DOHH2 (cell line): ENCODE measurements around the gene PDE4D.

Experiments
- H3F3A ChIP-seq: fragments of 200-600 bp; sonication (generic), shearing (Covaris generic); 2 replicates; pipeline ENCODE4 v1.6.0; 2016; ENCODE audit warnings: antibody characterized with exemption, mild to moderate bottlenecking; ENCODE audit not compliant: control insufficient read depth, insufficient read depth
- H3K27ac ChIP-seq: fragments of 200-600 bp; sonication (generic); 2 replicates; pipeline ENCODE4 v1.5.1; 2014; ENCODE audit warnings: low read depth, mild to moderate bottlenecking, low read length, moderate library complexity
- H3K27me3 ChIP-seq: fragments of 200-600 bp; sonication (generic); 2 replicates; pipeline ENCODE4 v1.6.1; 2014; ENCODE audit warnings: mild to moderate bottlenecking, low read length, mixed read lengths; ENCODE audit not compliant: control insufficient read depth
- H3K36me3 ChIP-seq: fragments of 200-600 bp; sonication (generic); 2 replicates; pipeline ENCODE4 v1.6.1; 2014; ENCODE audit warnings: mild to moderate bottlenecking, low read length, moderate library complexity, mixed read lengths; ENCODE audit not compliant: control insufficient read depth
- H3K4me1 ChIP-seq: fragments of 200-600 bp; sonication (generic); 2 replicates; pipeline ENCODE4 v1.6.1; 2014; ENCODE audit warnings: mild to moderate bottlenecking, low read length, mixed read lengths; ENCODE audit not compliant: control insufficient read depth
- H3K4me2 ChIP-seq: fragments of 200-600 bp; sonication (generic); 2 replicates; pipeline ENCODE4 v1.6.0; 2014; ENCODE audit warnings: mild to moderate bottlenecking, low read length, moderate library complexity
- H3K4me3 ChIP-seq: fragments of 200-600 bp; sonication (generic); 2 replicates; pipeline ENCODE4 v1.5.1; 2014; ENCODE audit warnings: mild to moderate bottlenecking, low read length, mixed read lengths
- H3K79me2 ChIP-seq: fragments of 200-600 bp; sonication (generic); 2 replicates; pipeline ENCODE4 v1.6.1; 2014; ENCODE audit warnings: mild to moderate bottlenecking, low read length, mixed read lengths; ENCODE audit not compliant: control insufficient read depth
- H3K9me2 ChIP-seq: fragments of 200-600 bp; sonication (generic); replicated peaks from 2 replicates; pipeline ENCODE4 v1.6.1; 2014; ENCODE audit warnings: mild to moderate bottlenecking, low read length, mixed read lengths; ENCODE audit not compliant: control insufficient read depth
- H3K9me3 ChIP-seq: fragments of 200-600 bp; sonication (generic); 2 replicates; pipeline ENCODE4 v1.6.1; 2014; ENCODE audit warnings: antibody characterized with exemption, low read length, mixed read lengths; ENCODE audit not compliant: control insufficient read depth, insufficient read depth
- H4K20me1 ChIP-seq: fragments of 200-600 bp; sonication (generic); 2 replicates; pipeline ENCODE4 v1.6.0; 2014; ENCODE audit warnings: low read depth, mild to moderate bottlenecking, antibody characterized with exemption, low read length, moderate library complexity; ENCODE audit not compliant: control insufficient read depth, insufficient read depth
- CTCF ChIP-seq: fragments of 200-600 bp; sonication (generic); IDR thresholded peaks from one replicate; pipeline ENCODE4 v1.5.1; 2014; ENCODE audit warnings: antibody characterized with exemption, mild to moderate bottlenecking, low read depth, low read length; ENCODE audit not compliant: poor library complexity, severe bottlenecking
- EZH2phosphoT487 ChIP-seq: fragments of 200-600 bp; sonication (generic); IDR thresholded peaks from 2 replicates; pipeline ENCODE4 v1.6.1; 2017; ENCODE audit warnings: borderline replicate concordance, mild to moderate bottlenecking, antibody characterized with exemption, low read length, moderate library complexity, mixed read lengths

The PDE4D gene

GRCh38 chr5:59054963-59055528 lies 838.5 kb downstream of the PDE4D start:
- Histone ChIP-seq H3K27ac (no peak overlapping the region), H4K20me1 (no peaks in the 10 kb centered on the region), H3K4me3 (no peak overlapping the region), H3K36me3 (no peaks in the 10 kb centered on the region), H3F3A (no peaks in the 10 kb centered on the region), H3K27me3 (0 out of 2 replicates have a peak, but pooled peaks cover 4% of the 10 kb centered on the region), H3K9me3 (no peaks in the 10 kb centered on the region), H3K4me2 (no peak overlapping the region), H3K4me1 (no peaks in the 10 kb centered on the region), H3K9me2 (no peaks in the 10 kb centered on the region), H3K79me2 (no peaks in the 10 kb centered on the region)
- no peak for TF ChIP-seq CTCF
- TF ChIP-seq EZH2phosphoT487, result no peak

- H3K9me3 ChIP-seq, result no peaks in the 10 kb centered on the region
Measured at GRCh38 chr5:59051951-59052350, 841.6 kb downstream of the PDE4D start.

GRCh38 chr5:59049095-59049494 lies 844.4 kb downstream of the PDE4D start:
- no peak overlapping the region for H3K27ac ChIP-seq
- H3K4me1 ChIP-seq, result no peaks in the 10 kb centered on the region
- no peaks in the 10 kb centered on the region for H3K36me3 ChIP-seq
- no peaks in the 10 kb centered on the region for H3K27me3 ChIP-seq
- H3K4me2 ChIP-seq, result no peak overlapping the region
- H3K4me3 ChIP-seq, result no peak overlapping the region
- TF ChIP-seq CTCF (no peak), EZH2phosphoT487 (no peak)
- no peaks in the 10 kb centered on the region for H4K20me1 ChIP-seq
- no peaks in the 10 kb centered on the region for H3K9me2 ChIP-seq
- H3F3A ChIP-seq, result no peaks in the 10 kb centered on the region
- H3K9me3 ChIP-seq, result no peaks in the 10 kb centered on the region
- no peaks in the 10 kb centered on the region for H3K79me2 ChIP-seq

More at GRCh38 chr5:59051951-59052350, 841.6 kb downstream of the PDE4D start:
- H3K9me2 ChIP-seq, result no peaks in the 10 kb centered on the region
- H4K20me1 ChIP-seq, result no peaks in the 10 kb centered on the region
- H3K27ac ChIP-seq, result no peak overlapping the region
- no peaks in the 10 kb centered on the region for H3F3A ChIP-seq
- 0 out of 2 replicates have a peak, but pooled peaks cover 4% of the 10 kb centered on the region for H3K27me3 ChIP-seq
- no peaks in the 10 kb centered on the region for H3K4me1 ChIP-seq
- H3K4me2 ChIP-seq, result no peak overlapping the region
- no peak overlapping the region for H3K4me3 ChIP-seq
- no peaks in the 10 kb centered on the region for H3K36me3 ChIP-seq
- no peaks in the 10 kb centered on the region for H3K79me2 ChIP-seq
- no peak for TF ChIP-seq EZH2phosphoT487
- no peak for TF ChIP-seq CTCF
